Neural cell (in vitro differentiated cells): ENCODE measurements around the gene PDE6D. TPM values are rescaled to one million over a fixed set of nuclear protein-coding genes. Genes with fewer than 3 reads are reported as not detected.

Experiments used
- H2AFZ ChIP-seq: fragments of 200-600, 300-800 bp; sonication (generic), shearing (Covaris generic); 2 replicates; pipeline ENCODE4 v1.6.0; 2014; ENCODE audit warnings: low read depth, mild to moderate bottlenecking, antibody characterized with exemption, low read length, moderate library complexity
- H3F3A ChIP-seq: fragments of 200-600 bp; shearing (Covaris generic); 2 replicates; pipeline ENCODE4 v1.6.1; 2016; ENCODE audit warnings: mild to moderate bottlenecking, moderate library complexity, mixed read lengths, antibody characterized with exemption, low read length; ENCODE audit not compliant: insufficient read depth, poor library complexity, severe bottlenecking
- H3K27ac ChIP-seq: fragments of 200-600, 300-800 bp; sonication (generic), shearing (Covaris generic); 2 replicates; pipeline ENCODE4 v1.5.1; 2014; ENCODE audit warnings: mild to moderate bottlenecking, low read length, moderate library complexity
- H3K27me3 ChIP-seq: fragments of 300-800, 200-600 bp; sonication (generic), shearing (Covaris generic); 2 replicates; pipeline ENCODE4 v1.6.0; 2014; ENCODE audit warnings: mild to moderate bottlenecking, low read depth, low read length, moderate library complexity; ENCODE audit not compliant: insufficient read depth
- H3K36me3 ChIP-seq: fragments of 300-800, 200-600 bp; sonication (generic), shearing (Covaris generic); 2 replicates; pipeline ENCODE4 v1.5.1; 2014; ENCODE audit warnings: mild to moderate bottlenecking, antibody characterized with exemption, low read length, moderate library complexity; ENCODE audit not compliant: insufficient read depth
- H3K4me2 ChIP-seq: fragments of 300-800, 200-600 bp; sonication (generic), shearing (Covaris generic); 2 replicates; pipeline ENCODE4 v1.6.0; 2014; ENCODE audit warnings: mild to moderate bottlenecking, low read length
- H3K4me3 ChIP-seq: fragments of 300-800, 200-600 bp; sonication (generic), shearing (Covaris generic); 2 replicates; pipeline ENCODE4 v1.5.1; 2014; ENCODE audit warnings: mild to moderate bottlenecking, low read length, moderate library complexity
- H3K79me2 ChIP-seq: fragments of 200-600 bp; shearing (Covaris generic); replicated peaks from 2 replicates; pipeline ENCODE4 v1.6.0; 2014; ENCODE audit warnings: mild to moderate bottlenecking, low read length, moderate library complexity; ENCODE audit not compliant: insufficient read depth
- H3K9ac ChIP-seq: fragments of 300-800, 200-600 bp; sonication (generic), shearing (Covaris generic); 2 replicates; pipeline ENCODE4 v1.6.1; 2016; ENCODE audit warnings: mild to moderate bottlenecking, low read length, mixed read lengths
- H3K9me2 ChIP-seq: fragments of 200-600 bp; shearing (Covaris generic); 2 replicates; pipeline ENCODE4 v1.6.1; 2016; ENCODE audit warnings: mild to moderate bottlenecking, low read length, mixed read lengths; ENCODE audit not compliant: insufficient read depth
- H3K9me3 ChIP-seq: fragments of 200-600, 300-800 bp; sonication (generic), shearing (Covaris generic); 2 replicates; pipeline ENCODE4 v1.6.1; 2016; ENCODE audit warnings: mild to moderate bottlenecking, mixed run types, low read length, moderate library complexity, mixed read lengths
- H4K20me1 ChIP-seq: fragments of 200-600 bp; shearing (Covaris generic); 2 replicates; pipeline ENCODE4 v1.6.1; 2016; ENCODE audit warnings: mild to moderate bottlenecking, mixed run types; ENCODE audit not compliant: insufficient read depth
- EP300 ChIP-seq: fragments of 450-650 bp; conservative IDR thresholded peaks from 2 replicates; pipeline ENCODE4 v1.6.1; 2014; ENCODE audit warnings: antibody characterized with exemption, mild to moderate bottlenecking, moderate library complexity; ENCODE audit not compliant: poor library complexity, severe bottlenecking
- EZH2 ChIP-seq: fragments of 200-600, 300-800 bp; shearing (Covaris generic), sonication (generic); IDR thresholded peaks from 2 replicates; pipeline ENCODE4 v1.6.1; 2014; ENCODE audit warnings: antibody characterized with exemption, low read length, borderline replicate concordance, mild to moderate bottlenecking; ENCODE audit not compliant: insufficient read depth, poor library complexity, severe bottlenecking
- MXI1 ChIP-seq: fragments of 450-650 bp; conservative IDR thresholded peaks from 2 replicates; pipeline ENCODE4 v1.6.1; 2014; ENCODE audit warnings: antibody characterized with exemption, mild to moderate bottlenecking; ENCODE audit not compliant: poor library complexity, severe bottlenecking
- POLR2AphosphoS5 ChIP-seq: IDR thresholded peaks from 2 replicates; pipeline ENCODE4 v1.6.1; 2012
- RAD21 ChIP-seq: fragments of 450-650 bp; conservative IDR thresholded peaks from 2 replicates; pipeline ENCODE4 v1.6.1; 2014; ENCODE audit warnings: antibody characterized with exemption, mild to moderate bottlenecking, moderate library complexity
- SMC3 ChIP-seq: fragments of 450-650 bp; conservative IDR thresholded peaks from 2 replicates; pipeline ENCODE4 v1.6.1; 2014; ENCODE audit warnings: antibody characterized with exemption, mild to moderate bottlenecking, moderate library complexity; ENCODE audit not compliant: poor library complexity
- TAF1 ChIP-seq: IDR thresholded peaks from 2 replicates; pipeline ENCODE4 v1.6.1; 2012; ENCODE audit warnings: low read depth
- polyA plus RNA-seq: library from polyadenylated mRNA; depleted of rRNA; stranded (reverse); fragments of >200 nt; gene quantifications from 2 replicates; pipeline ENCODE4 v1.2.3, GENCODE V29; 2014
- TF ChIP-seq, protein P1 (sequence below): IDR thresholded peaks from 2 replicates; pipeline ENCODE4 v1.6.1; 2012; ENCODE audit warnings: borderline replicate concordance
- TF ChIP-seq, protein P2 (sequence below): fragments of 450-650 bp; IDR thresholded peaks from 2 replicates; pipeline ENCODE4 v1.5.1; 2014; ENCODE audit warnings: antibody characterized with exemption, mild to moderate bottlenecking, moderate library complexity; ENCODE audit not compliant: poor library complexity, severe bottlenecking

Gene PDE6D
- polyA plus RNA-seq, 1 donor from 2014 or later = 150 TPM

DNA sequence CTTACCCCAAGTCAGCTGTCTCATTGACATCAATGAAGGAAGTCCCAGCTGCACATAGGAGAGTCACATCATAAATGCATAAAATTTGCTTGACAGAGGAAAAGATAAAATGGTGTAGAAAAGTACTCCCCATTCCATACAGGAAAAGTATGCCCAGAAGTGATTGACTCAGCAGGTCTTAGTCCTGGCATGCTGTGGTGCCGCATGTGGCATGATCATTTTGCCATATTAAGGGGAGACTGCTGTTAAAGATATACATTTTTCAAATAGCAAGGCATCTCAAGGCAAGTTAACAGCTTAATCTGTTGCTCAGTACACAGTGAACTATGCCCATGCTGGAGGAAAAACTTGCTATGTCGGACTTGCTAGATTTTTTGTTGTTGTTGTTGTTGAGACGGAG lies 13.3 kb upstream of the PDE6D start:
- Histone ChIP-seq H4K20me1 (no peaks in the 10 kb centered on the region), H3K9me3 (no peaks in the 10 kb centered on the region), H3K4me3 (no peak overlapping the region), H3F3A (no peaks in the 10 kb centered on the region), H3K27me3 (no peaks in the 10 kb centered on the region), H3K27ac (no peak overlapping the region), H3K9me2 (no peaks in the 10 kb centered on the region), H3K79me2 (peaks cover 9% of the 10 kb centered on the region), H3K4me2 (no peak overlapping the region), H3K9ac (no peak overlapping the region), H2AFZ (no peak overlapping the region), H3K36me3 (peaks cover 8% of the 10 kb centered on the region)
- TF ChIP-seq POLR2AphosphoS5 = no peak
- no peak for TF ChIP-seq TAF1
- no peak for TF ChIP-seq MXI1
- TF ChIP-seq EP300 = no peak
- TF ChIP-seq RAD21 = no peak
- TF ChIP-seq, protein P1, sequence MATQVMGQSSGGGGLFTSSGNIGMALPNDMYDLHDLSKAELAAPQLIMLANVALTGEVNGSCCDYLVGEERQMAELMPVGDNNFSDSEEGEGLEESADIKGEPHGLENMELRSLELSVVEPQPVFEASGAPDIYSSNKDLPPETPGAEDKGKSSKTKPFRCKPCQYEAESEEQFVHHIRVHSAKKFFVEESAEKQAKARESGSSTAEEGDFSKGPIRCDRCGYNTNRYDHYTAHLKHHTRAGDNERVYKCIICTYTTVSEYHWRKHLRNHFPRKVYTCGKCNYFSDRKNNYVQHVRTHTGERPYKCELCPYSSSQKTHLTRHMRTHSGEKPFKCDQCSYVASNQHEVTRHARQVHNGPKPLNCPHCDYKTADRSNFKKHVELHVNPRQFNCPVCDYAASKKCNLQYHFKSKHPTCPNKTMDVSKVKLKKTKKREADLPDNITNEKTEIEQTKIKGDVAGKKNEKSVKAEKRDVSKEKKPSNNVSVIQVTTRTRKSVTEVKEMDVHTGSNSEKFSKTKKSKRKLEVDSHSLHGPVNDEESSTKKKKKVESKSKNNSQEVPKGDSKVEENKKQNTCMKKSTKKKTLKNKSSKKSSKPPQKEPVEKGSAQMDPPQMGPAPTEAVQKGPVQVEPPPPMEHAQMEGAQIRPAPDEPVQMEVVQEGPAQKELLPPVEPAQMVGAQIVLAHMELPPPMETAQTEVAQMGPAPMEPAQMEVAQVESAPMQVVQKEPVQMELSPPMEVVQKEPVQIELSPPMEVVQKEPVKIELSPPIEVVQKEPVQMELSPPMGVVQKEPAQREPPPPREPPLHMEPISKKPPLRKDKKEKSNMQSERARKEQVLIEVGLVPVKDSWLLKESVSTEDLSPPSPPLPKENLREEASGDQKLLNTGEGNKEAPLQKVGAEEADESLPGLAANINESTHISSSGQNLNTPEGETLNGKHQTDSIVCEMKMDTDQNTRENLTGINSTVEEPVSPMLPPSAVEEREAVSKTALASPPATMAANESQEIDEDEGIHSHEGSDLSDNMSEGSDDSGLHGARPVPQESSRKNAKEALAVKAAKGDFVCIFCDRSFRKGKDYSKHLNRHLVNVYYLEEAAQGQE = no peak
- TF ChIP-seq EZH2 = no peak
- TF ChIP-seq, protein P2, sequence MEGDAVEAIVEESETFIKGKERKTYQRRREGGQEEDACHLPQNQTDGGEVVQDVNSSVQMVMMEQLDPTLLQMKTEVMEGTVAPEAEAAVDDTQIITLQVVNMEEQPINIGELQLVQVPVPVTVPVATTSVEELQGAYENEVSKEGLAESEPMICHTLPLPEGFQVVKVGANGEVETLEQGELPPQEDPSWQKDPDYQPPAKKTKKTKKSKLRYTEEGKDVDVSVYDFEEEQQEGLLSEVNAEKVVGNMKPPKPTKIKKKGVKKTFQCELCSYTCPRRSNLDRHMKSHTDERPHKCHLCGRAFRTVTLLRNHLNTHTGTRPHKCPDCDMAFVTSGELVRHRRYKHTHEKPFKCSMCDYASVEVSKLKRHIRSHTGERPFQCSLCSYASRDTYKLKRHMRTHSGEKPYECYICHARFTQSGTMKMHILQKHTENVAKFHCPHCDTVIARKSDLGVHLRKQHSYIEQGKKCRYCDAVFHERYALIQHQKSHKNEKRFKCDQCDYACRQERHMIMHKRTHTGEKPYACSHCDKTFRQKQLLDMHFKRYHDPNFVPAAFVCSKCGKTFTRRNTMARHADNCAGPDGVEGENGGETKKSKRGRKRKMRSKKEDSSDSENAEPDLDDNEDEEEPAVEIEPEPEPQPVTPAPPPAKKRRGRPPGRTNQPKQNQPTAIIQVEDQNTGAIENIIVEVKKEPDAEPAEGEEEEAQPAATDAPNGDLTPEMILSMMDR = no peak
- no peak for TF ChIP-seq SMC3

DNA sequence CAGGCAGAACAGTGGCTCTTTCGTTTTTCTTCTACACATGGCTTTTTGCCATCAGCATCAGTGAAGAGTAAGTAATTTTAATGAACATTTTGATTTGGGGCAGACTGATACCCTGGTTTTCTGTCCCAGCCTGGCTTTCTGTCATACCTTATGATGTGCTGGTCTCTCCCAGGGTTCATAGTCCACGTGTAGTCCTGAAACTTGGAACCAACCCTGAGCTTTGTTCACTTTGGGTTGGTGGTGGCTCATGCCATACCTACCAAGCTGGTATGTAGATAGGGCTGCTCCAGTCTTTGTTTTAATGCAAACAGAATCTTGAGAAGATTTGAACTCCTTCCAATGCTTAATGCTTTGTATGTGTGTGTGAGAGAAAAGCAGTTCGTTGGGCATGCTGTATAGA lies 10.0 kb upstream of the PDE6D start:
- Histone ChIP-seq H3K27ac (no peak overlapping the region), H3F3A (no peaks in the 10 kb centered on the region), H4K20me1 (no peaks in the 10 kb centered on the region), H3K79me2 (peaks cover 37% of the 10 kb centered on the region), H3K4me2 (no peak overlapping the region), H3K9me3 (no peaks in the 10 kb centered on the region), H2AFZ (no peak overlapping the region), H3K27me3 (no peaks in the 10 kb centered on the region), H3K9me2 (no peaks in the 10 kb centered on the region), H3K4me3 (no peak overlapping the region), H3K36me3 (peaks cover 4% of the 10 kb centered on the region), H3K9ac (no peak overlapping the region)
- TF ChIP-seq, protein P1 = no peak
- TF ChIP-seq MXI1 (no peak), SMC3 (no peak), RAD21 (no peak), EP300 (no peak), TAF1 (no peak), POLR2AphosphoS5 (no peak), EZH2 (no peak)
- TF ChIP-seq, protein P2 = no peak
